ENCODE data around the gene FAM163B.

Gene FAM163B

DNA sequence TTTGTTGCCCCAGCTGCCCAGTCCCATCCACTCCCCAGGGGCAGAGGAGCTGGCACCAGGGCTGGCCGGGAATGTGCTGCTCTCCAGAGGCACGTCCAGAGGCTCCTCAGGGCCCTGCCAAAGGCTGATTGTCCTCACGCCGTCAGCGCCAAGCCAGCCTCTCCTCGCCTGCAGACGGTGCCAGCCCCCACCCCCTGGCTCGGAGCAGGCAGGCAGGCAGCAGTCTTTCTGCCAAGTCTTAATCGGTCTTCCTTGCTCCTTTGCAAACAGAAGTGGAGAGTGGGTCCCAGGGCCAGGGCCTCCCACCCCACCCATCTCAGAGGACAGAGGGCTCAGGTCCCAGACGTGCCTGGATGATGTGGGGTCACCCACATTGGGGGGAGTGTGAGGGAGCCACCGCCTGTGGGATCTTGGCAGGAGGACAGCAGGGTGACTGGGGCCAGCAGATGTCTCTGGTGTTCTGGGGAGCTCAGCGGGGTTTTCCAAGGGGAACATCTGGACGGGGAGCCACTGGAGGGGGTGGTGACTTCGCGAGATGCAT, 36.3 kb downstream of the FAM163B start:
- no peak for TF ChIP-seq GATA3 (IDR thresholded peaks at IDR 0.05; ENCODE audit: low read depth, low read length)
- TF ChIP-seq GATA2 (IDR thresholded peaks at IDR 0.05; ENCODE audit: low read depth, low read length): no peak

- TF ChIP-seq GATA3 (IDR thresholded peaks at IDR 0.05; ENCODE audit: low read depth, low read length): no peak
- no peak for TF ChIP-seq GATA2 (IDR thresholded peaks at IDR 0.05; ENCODE audit: low read depth, low read length)
These were observed 37.1 kb downstream of the FAM163B start for GRCh38 chr9:133571896-133572595.

- TF ChIP-seq GATA2 (IDR thresholded peaks at IDR 0.05; ENCODE audit: low read depth, low read length) (no peak), GATA3 (IDR thresholded peaks at IDR 0.05; ENCODE audit: low read depth, low read length) (no peak)
These were observed 37.7 kb downstream of the FAM163B start for GRCh38 chr9:133571391-133571890.

GRCh38 chr9:133570691-133571080, 38.5 kb downstream of the FAM163B start:
- TF ChIP-seq GATA2 (IDR thresholded peaks at IDR 0.05; ENCODE audit: low read depth, low read length) (no peak), GATA3 (IDR thresholded peaks at IDR 0.05; ENCODE audit: low read depth, low read length) (no peak)

GRCh38 chr9:133569891-133570690, 39.1 kb downstream of the FAM163B start:
- TF ChIP-seq GATA3 (IDR thresholded peaks at IDR 0.05; ENCODE audit: low read depth, low read length) (no peak), GATA2 (IDR thresholded peaks at IDR 0.05; ENCODE audit: low read depth, low read length) (no peak)

DNA sequence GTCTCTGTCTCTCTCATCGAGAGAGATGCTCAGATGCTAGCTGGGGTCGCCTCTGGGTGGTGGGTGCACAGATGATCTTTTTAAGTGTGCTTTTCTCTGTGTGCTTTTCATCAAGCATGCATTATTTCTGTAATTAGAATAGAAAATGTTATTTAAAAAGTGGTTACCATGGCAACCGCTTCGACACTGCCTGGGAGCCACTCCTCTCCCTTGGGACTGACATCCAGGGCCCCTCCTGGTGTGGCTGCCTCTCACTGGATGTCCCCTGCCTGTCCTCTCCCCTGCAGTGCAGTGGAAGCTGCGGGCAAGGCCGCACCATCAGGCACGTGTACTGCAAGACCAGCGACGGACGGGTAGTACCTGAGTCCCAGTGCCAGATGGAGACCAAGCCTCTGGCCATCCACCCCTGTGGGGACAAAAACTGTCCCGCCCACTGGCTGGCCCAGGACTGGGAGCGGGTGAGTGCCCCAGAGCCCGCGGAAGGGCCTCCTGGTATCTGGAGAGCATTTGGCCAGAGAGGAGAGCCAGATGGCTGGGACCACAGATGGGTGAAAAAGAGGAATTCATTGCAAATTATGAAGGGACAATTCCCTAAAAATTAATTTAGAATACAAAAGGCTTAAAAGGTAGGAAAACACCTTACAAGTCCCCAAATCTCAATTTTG, 39.9 kb downstream of the FAM163B start:
- TF ChIP-seq GATA2 (IDR thresholded peaks at IDR 0.05; ENCODE audit: low read depth, low read length): no peak; the same call in 1 of the 2 replicates
- no peak for TF ChIP-seq GATA3 (IDR thresholded peaks at IDR 0.05; ENCODE audit: low read depth, low read length)

GRCh38 chr9:133568186-133568585, 41.0 kb downstream of the FAM163B start:
- no peak for TF ChIP-seq GATA3 (IDR thresholded peaks at IDR 0.05; ENCODE audit: low read depth, low read length)
- TF ChIP-seq GATA2 (IDR thresholded peaks at IDR 0.05; ENCODE audit: low read depth, low read length): no peak

DNA sequence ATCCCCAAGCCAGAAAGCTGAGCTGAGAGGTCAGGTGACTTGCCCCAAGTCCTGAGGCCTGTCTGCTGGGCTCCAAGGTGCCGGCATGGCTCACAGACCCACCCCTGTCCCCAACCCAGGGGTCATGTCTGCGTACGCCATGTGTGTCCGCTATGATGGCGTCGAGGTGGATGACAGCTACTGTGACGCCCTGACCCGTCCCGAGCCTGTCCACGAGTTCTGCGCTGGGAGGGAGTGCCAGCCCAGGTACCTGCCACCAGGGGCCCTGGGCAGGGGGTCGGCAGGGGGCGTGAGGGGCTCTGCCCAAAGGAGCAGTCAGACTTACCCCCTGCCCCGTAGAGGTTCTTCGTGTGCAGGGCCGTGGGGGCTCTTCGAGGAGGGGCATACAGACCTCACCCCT, 42.4 kb downstream of the FAM163B start:
- TF ChIP-seq GATA2 (IDR thresholded peaks at IDR 0.05; ENCODE audit: low read depth, low read length): no peak
- TF ChIP-seq GATA3 (IDR thresholded peaks at IDR 0.05; ENCODE audit: low read depth, low read length): no peak

DNA sequence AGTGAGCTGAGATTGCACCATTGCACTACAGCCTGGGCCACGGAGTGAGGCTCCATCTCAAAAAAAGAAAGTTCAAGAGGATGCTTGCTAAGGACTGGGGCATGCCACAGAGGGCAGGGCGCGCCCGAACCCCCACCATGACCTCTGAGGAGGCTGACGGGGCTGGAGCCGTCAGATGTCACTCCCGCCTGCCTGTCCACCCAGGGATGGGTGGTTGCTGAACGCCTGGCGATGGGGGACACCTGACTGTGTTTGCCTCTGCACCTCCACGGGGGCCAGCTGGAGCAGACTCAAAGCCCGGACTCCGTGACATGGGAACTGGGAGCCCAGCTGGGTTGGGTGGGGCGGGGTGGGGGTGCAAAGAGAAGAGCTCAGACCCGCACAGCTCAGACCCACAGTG, 42.8 kb downstream of the FAM163B start:
- TF ChIP-seq GATA2 (IDR thresholded peaks at IDR 0.05; ENCODE audit: low read depth, low read length): no peak
- TF ChIP-seq GATA3 (IDR thresholded peaks at IDR 0.05; ENCODE audit: low read depth, low read length): no peak

DNA sequence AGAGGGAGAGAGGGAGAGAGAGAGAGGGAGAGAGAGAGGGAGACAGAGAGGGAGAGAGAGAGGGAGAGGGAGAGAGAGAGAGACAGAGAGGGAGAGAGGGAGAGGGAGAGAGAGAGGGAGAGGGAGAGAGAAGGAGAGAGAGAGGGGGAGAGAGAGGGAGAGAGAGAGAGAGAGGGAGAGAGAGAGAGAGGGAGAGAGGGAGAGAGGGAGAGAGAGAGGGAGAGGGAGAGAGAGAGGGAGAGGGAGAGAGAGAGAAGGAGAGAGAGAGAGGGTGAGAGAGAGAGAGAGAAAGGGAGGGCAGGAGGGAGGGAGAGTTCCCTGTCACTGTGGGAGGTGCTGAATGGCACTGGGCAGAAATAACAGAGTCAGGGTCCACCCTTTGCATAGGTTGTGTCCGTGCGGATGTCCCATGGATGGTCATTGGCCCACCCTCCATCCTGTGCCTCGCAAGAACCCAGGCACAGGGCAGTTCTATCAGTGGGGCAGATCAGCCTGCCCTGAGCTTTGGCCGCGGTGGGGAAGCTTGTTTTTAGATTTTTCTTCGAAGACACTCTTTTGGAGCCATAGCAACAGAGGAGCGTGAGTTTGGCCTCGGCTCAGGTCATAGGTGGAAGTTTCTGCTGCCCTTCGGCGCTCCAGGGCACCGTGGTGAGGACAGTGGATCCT, 44.6 kb downstream of the FAM163B start:
- TF ChIP-seq GATA3 (IDR thresholded peaks at IDR 0.05; ENCODE audit: low read depth, low read length) (no peak), GATA2 (IDR thresholded peaks at IDR 0.05; ENCODE audit: low read depth, low read length) (no peak)

- no peak for TF ChIP-seq GATA3 (IDR thresholded peaks at IDR 0.05; ENCODE audit: low read depth, low read length)
- no peak for TF ChIP-seq GATA2 (IDR thresholded peaks at IDR 0.05; ENCODE audit: low read depth, low read length)
These were observed 45.8 kb downstream of the FAM163B start for GRCh38 chr9:133563291-133563796.

DNA sequence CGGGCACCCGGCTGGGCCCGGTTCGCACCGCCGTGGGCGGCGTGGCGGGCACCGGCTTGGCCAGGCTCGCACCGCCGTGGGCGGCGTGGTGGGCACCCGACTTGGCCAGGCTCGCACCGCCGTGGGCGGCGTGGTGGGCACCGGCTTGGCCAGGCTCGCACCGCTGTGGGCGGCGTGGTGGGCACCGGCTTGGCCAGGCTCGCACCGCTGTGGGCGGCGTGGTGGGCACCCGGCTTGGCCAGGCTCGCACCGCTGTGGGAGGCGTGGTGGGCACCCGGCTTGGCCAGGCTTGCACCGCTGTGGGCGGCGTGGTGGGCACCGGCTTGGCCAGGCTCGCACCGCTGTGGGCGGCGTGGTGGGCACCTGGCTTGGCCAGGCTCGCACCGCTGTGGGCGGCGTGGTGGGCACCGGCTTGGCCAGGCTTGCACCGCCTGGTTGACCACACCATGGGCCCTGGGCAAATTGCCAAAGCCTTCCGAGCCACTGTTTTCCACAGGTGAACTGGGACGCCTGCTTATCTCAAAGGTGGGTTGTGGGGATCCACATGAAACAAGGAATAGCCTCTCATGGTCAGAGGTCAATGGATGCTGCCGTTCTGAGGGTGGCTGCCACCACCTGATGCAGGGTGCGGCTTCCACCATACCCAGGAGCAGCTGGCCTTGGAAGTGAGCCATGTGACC, 46.4 kb downstream of the FAM163B start:
- TF ChIP-seq GATA2 (IDR thresholded peaks at IDR 0.05; ENCODE audit: low read depth, low read length): no peak
- TF ChIP-seq GATA3 (IDR thresholded peaks at IDR 0.05; ENCODE audit: low read depth, low read length): no peak
